ENCODE results near the gene RALGPS2. TPM values are rescaled to one million over a fixed set of nuclear protein-coding genes. Genes with fewer than 3 reads are reported as not detected.

The RALGPS2 gene
- total and polyA plus RNA-seq, 9 of the 15 experiments (the other 6 are each of a cell fraction or from before 2014, with no cell fraction given): 0.28 to 6.5 (median 2.6) TPM

DNA sequence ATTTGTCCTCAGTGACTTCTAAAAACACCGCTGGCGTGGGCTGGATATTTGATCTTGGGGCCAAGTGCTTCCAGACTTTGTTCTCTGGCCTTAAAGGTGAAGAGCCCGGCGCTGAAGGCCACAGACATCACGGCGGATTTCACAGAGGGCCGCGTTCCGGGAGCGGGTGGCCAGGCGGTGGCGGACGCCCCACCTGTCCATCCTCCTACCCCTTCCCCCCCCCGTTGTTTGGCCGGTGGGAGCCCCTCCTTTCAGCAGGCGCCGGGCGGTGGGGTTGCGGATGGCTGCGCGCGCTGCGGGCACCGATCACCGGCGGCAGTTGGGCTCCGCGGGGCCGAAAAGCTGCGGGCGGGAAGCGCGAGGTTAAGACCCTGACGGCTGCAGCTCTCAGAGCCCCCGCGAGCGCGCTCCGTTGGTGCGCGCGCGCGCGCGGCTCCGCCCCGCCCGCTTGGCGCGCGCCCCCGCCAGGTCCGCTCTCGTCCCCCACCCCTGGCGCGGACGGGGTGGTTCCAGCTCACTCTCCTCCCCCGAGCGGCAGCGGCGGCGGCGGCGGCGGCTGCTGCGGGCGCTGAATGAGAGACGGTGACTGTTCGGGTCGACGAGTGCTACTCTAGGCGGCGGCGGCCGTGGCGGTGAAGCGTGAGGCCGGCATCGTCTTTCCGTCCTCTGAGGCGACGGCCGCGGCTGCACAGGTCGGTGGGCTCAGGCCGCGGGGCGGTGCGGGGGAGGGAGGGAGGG lies at the start of gene RALGPS2 (continued):
- TF ChIP-seq, protein P1, sequence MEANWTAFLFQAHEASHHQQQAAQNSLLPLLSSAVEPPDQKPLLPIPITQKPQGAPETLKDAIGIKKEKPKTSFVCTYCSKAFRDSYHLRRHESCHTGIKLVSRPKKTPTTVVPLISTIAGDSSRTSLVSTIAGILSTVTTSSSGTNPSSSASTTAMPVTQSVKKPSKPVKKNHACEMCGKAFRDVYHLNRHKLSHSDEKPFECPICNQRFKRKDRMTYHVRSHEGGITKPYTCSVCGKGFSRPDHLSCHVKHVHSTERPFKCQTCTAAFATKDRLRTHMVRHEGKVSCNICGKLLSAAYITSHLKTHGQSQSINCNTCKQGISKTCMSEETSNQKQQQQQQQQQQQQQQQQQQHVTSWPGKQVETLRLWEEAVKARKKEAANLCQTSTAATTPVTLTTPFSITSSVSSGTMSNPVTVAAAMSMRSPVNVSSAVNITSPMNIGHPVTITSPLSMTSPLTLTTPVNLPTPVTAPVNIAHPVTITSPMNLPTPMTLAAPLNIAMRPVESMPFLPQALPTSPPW (CRISPR knock-in tag; IDR thresholded peaks at IDR 0.05): peak; percentile 71
- TF ChIP-seq, protein P2, sequence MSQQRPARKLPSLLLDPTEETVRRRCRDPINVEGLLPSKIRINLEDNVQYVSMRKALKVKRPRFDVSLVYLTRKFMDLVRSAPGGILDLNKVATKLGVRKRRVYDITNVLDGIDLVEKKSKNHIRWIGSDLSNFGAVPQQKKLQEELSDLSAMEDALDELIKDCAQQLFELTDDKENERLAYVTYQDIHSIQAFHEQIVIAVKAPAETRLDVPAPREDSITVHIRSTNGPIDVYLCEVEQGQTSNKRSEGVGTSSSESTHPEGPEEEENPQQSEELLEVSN (IDR thresholded peaks at IDR 0.05; ENCODE audit: borderline replicate concordance in 1 of 2, extremely low read depth in 1 of 2, insufficient read depth in 1 of 2, insufficient read length in 1 of 2, low read depth in 1 of 2, low read length in 1 of 2, poor library complexity in 1 of 2, severe bottlenecking in 1 of 2): peak in 1 of 2 experiments; percentile 75
- TF ChIP-seq ZNF232 (CRISPR knock-in tag; IDR thresholded peaks at IDR 0.05) (0 out of 2 replicates have a peak, but pooled peaks have one; percentile 20), ZNF766 (CRISPR knock-in tag; conservative IDR thresholded peaks at IDR 0.05) (peak; percentile 60), NONO (IDR thresholded peaks at IDR 0.05; ENCODE audit: low read depth in 2 of 2, low read length in 1 of 2) (peak in 1 of 2 experiments; percentile 65; a peak in 1 of 4 replicates), ETV5 (CRISPR knock-in tag; IDR thresholded peaks at IDR 0.05; ENCODE audit: low read depth) (peak; percentile 17; the same call in 1 of the 2 replicates), TAF1 (IDR thresholded peaks at IDR 0.05; ENCODE audit: control insufficient read depth, extremely low read depth, insufficient read depth, low read length, severe bottlenecking) (peak; percentile 38), KDM5B (IDR thresholded peaks at IDR 0.05; ENCODE audit: insufficient replicate concordance, low read depth, low read length) (peak; percentile 61), XRCC4 (IDR thresholded peaks at IDR 0.05; ENCODE audit: extremely low read depth, insufficient read depth, insufficient read length) (no peak), YY1 (IDR thresholded peaks at IDR 0.05; ENCODE audit: borderline replicate concordance in 1 of 3, control insufficient read depth in 1 of 3, extremely low read depth in 1 of 3, insufficient read depth in 3 of 3, insufficient read length in 1 of 3, insufficient replicate concordance in 2 of 3, low read depth in 1 of 3, low read length in 2 of 3) (peak in 1 of 3 experiments; percentile 6), ZNF644 (tag; IDR thresholded peaks at IDR 0.05; ENCODE audit: low read depth) (0 out of 2 replicates have a peak, but pooled peaks have one; percentile 40), KHSRP (IDR thresholded peaks at IDR 0.05) (no peak), ESRRA (IDR thresholded peaks at IDR 0.05; ENCODE audit: borderline replicate concordance, low read depth) (0 out of 2 replicates have a peak, but pooled peaks have one; percentile 15), CCNT2 (IDR thresholded peaks at IDR 0.05; ENCODE audit: borderline replicate concordance, extremely low read depth, insufficient read length, low read depth, low read length) (peak; percentile 59), DMBX1 (CRISPR knock-in tag; IDR thresholded peaks at IDR 0.05; ENCODE audit: borderline replicate concordance) (peak; percentile 78; the same call in 1 of the 2 replicates), TEAD4 (IDR thresholded peaks at IDR 0.05; ENCODE audit: low read length) (no peak), TEAD4 (CRISPR knock-in tag; IDR thresholded peaks at IDR 0.05; ENCODE audit: borderline replicate concordance) (peak; percentile 13; the same call in 1 of the 2 replicates)
- TF ChIP-seq, protein P3, sequence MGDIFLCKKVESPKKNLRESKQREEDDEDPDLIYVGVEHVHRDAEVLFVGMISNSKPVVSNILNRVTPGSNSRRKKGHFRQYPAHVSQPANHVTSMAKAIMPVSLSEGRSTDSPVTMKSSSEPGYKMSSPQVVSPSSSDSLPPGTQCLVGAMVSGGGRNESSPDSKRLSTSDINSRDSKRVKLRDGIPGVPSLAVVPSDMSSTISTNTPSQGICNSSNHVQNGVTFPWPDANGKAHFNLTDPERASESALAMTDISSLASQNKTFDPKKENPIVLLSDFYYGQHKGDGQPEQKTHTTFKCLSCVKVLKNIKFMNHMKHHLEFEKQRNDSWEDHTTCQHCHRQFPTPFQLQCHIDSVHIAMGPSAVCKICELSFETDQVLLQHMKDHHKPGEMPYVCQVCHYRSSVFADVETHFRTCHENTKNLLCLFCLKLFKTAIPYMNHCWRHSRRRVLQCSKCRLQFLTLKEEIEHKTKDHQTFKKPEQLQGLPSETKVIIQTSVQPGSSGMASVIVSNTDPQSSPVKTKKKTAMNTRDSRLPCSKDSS (IDR thresholded peaks at IDR 0.05; ENCODE audit: low read depth, partially characterized antibody): no peak
